ENCODE measurements around the gene HNRNPA0.

GRCh38 chr5:137714494-137714893 lies 39.7 kb downstream of the HNRNPA0 start:
- no peak for TF ChIP-seq POLR2A (IDR thresholded peaks at IDR 0.05; ENCODE audit: control extremely low read depth in 1 of 2, low read depth in 2 of 2, low read length in 2 of 2)
- TF ChIP-seq, protein P1, sequence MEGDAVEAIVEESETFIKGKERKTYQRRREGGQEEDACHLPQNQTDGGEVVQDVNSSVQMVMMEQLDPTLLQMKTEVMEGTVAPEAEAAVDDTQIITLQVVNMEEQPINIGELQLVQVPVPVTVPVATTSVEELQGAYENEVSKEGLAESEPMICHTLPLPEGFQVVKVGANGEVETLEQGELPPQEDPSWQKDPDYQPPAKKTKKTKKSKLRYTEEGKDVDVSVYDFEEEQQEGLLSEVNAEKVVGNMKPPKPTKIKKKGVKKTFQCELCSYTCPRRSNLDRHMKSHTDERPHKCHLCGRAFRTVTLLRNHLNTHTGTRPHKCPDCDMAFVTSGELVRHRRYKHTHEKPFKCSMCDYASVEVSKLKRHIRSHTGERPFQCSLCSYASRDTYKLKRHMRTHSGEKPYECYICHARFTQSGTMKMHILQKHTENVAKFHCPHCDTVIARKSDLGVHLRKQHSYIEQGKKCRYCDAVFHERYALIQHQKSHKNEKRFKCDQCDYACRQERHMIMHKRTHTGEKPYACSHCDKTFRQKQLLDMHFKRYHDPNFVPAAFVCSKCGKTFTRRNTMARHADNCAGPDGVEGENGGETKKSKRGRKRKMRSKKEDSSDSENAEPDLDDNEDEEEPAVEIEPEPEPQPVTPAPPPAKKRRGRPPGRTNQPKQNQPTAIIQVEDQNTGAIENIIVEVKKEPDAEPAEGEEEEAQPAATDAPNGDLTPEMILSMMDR (IDR thresholded peaks at IDR 0.05; ENCODE audit: control extremely low read depth in 1 of 3, insufficient read depth in 1 of 3, low read depth in 1 of 3, low read length in 3 of 3) = no peak
- TF ChIP-seq JUN (IDR thresholded peaks at IDR 0.05; ENCODE audit: low read depth, low read length) = no peak
- TF ChIP-seq CEBPB (IDR thresholded peaks at IDR 0.05; ENCODE audit: low read depth, low read length) = no peak
- TF ChIP-seq EP300 (IDR thresholded peaks at IDR 0.05; ENCODE audit: borderline replicate concordance in 1 of 2, low read depth in 2 of 2, low read length in 2 of 2) = no peak
- no peak for TF ChIP-seq EZH2 (IDR thresholded peaks at IDR 0.05; ENCODE audit: low read depth, low read length, severe bottlenecking)
- no peak for TF ChIP-seq GABPA (IDR thresholded peaks at IDR 0.05; ENCODE audit: borderline replicate concordance, insufficient read depth, low read length)
- no peak for TF ChIP-seq RXRA (IDR thresholded peaks at IDR 0.05; ENCODE audit: insufficient read depth, low read depth, low read length)
- TF ChIP-seq POLR2AphosphoS5 (IDR thresholded peaks at IDR 0.05; ENCODE audit: low read depth, low read length) = no peak

Data from H1 (cell line).